ENCODE measurements around the gene CTAG1B.
"Not testable (repeated sequence)": the region's sequence is repeated elsewhere in the genome, so short reads cannot be mapped to it uniquely, and the experiment has no call there.

Gene CTAG1B

DNA sequence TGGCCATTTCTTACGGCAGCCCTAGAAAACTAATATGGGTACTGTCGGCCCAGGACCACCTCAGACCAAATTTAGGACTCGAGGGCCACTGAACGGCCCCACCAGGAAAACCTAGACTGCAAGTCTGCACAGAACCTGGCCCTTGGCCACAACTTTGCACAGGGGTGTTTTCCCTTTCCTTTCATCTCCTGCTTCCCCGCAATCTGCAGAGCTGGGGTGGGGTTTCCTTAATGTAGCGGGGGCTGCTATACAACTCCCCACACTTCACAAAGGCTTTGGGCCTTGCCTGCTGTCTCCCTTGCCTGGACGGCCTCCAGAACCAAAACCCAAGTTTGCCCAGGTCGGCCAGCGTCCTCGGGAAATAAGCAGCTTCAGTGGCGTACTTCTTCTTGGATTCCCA is 11.9 kb upstream of the CTAG1B start:
- H3K4me1 ChIP-seq (ENCODE audit: control insufficient read depth, insufficient read depth, low read length); H3K36me3 ChIP-seq (ENCODE audit: control insufficient read depth, insufficient read depth, low read length); DNase-seq (ENCODE audit: low read depth, low spot score); H3K9me3 ChIP-seq (ENCODE audit: control insufficient read depth, insufficient read depth, low read length); H3K4me3 ChIP-seq (ENCODE audit: low read length); H3K27ac ChIP-seq (ENCODE audit: low read length); H3K27me3 ChIP-seq (ENCODE audit: control insufficient read depth, insufficient read depth, low read length): not testable (repeated sequence)
- WGBS (ENCODE audit: insufficient coverage, insufficient read length): no CpG with 5 or more reads among the region's 11 CpGs

DNA sequence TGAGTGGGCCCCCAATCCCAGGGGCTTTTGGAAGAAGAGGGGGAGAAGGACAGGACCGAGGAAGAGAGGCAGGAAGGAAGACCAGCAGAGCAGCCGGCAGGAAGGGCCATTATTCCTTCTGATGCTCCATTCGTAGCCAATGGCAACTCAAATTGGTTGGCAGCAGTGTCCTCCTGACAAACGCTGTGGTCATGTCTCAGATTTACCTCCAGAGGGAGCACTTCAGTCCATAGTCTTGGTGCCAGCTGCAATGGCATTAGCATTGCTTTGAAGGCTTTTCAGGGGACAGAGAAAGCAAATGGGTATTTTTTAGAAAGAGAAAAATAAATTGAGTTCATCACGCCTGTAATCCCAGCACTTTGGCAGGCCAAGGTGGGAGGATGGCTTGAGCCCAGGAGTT is 9.9 kb upstream of the CTAG1B start:
- DNase-seq (ENCODE audit: low read depth, low spot score); H3K36me3 ChIP-seq (ENCODE audit: control insufficient read depth, insufficient read depth, low read length); H3K4me3 ChIP-seq (ENCODE audit: low read length); H3K27me3 ChIP-seq (ENCODE audit: control insufficient read depth, insufficient read depth, low read length); H3K27ac ChIP-seq (ENCODE audit: low read length); H3K9me3 ChIP-seq (ENCODE audit: control insufficient read depth, insufficient read depth, low read length); H3K4me1 ChIP-seq (ENCODE audit: control insufficient read depth, insufficient read depth, low read length): not testable (repeated sequence)
- WGBS (ENCODE audit: insufficient coverage, insufficient read length): no CpG with 5 or more reads among the region's 5 CpGs

DNA sequence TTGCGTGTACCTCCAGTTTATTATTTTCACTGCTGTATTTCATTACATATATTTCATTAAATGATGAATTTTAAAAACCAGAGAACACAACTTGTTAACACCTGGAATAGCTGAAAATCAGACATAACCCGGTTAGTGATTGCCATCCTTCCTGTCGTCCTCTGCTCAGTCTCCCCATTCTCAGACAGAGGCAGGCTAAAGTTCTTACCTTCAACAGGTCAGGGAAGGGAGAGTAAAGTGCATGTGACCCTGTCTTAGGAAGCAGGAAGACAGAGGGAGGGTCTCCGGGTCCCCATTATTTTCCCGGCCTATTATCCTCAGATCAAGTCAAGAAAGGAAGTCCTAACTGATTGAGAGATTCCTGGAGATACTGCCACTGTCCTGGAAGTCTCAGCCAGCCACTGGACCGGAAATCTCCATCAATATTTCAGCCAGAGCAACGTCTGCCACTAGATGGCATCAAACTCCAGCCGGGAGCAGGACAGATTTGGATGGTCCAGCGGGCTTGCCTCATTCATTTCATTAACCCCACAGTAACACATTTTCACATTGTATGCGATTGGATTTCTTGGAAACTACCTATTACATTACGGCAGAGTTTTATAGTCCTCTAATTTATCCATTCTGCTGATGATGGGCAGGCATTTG is 1.8 kb upstream of the CTAG1B start:
- no CpG with 5 or more reads among the region's 11 CpGs for WGBS (ENCODE audit: insufficient coverage, insufficient read length)
- H3K27me3 ChIP-seq (ENCODE audit: control insufficient read depth, insufficient read depth, low read length); H3K9me3 ChIP-seq (ENCODE audit: control insufficient read depth, insufficient read depth, low read length); H3K4me3 ChIP-seq (ENCODE audit: low read length); H3K36me3 ChIP-seq (ENCODE audit: control insufficient read depth, insufficient read depth, low read length); DNase-seq (ENCODE audit: low read depth, low spot score); H3K4me1 ChIP-seq (ENCODE audit: control insufficient read depth, insufficient read depth, low read length); H3K27ac ChIP-seq (ENCODE audit: low read length): not testable (repeated sequence)

DNA sequence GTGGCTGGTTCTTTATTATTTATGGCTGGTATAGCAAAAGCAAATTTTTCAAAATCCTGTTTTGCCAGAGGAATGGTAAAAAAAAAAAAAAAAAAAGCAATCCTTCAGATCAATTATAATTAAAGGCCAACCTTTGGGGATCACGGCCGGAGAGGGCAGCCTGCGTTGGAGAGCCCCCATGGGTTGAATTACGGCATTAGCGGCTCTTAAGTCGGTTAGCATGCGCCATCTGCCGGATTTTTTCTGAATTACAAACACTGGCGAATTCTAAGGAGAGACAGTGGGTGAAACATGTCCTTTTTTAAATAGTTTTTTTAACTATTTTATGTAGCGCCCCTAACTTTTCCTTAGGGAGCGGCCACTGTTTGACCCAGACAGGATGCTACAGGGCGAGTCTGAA is 5.5 kb downstream of the CTAG1B start:
- H3K4me3 ChIP-seq (ENCODE audit: low read length); H3K27ac ChIP-seq (ENCODE audit: low read length); DNase-seq (ENCODE audit: low read depth, low spot score); H3K9me3 ChIP-seq (ENCODE audit: control insufficient read depth, insufficient read depth, low read length); H3K27me3 ChIP-seq (ENCODE audit: control insufficient read depth, insufficient read depth, low read length); H3K36me3 ChIP-seq (ENCODE audit: control insufficient read depth, insufficient read depth, low read length); H3K4me1 ChIP-seq (ENCODE audit: control insufficient read depth, insufficient read depth, low read length): not testable (repeated sequence)
- WGBS (ENCODE audit: insufficient coverage, insufficient read length): no CpG with 5 or more reads among the region's 12 CpGs

DNA sequence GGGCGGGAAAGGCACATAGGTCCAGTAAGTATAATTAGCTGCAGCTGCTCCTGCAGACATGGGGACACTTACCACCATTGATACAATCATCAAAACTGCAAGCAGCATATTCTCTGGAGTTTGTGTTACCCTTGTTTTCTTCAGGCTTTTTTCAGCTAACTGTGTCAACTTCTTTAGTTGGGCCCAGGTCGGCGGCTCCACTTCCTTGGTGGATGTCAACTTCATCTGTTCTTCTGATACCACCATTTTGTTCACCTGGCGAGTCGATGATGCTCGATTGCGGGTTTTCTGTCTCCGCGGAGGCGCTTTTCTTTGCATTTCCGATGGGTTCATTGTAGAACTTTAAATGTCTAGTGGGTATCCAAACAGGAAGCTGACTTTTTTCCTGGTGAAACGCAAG is 7.9 kb downstream of the CTAG1B start:
- H3K4me3 ChIP-seq (ENCODE audit: low read length); H3K4me1 ChIP-seq (ENCODE audit: control insufficient read depth, insufficient read depth, low read length); H3K27ac ChIP-seq (ENCODE audit: low read length); H3K27me3 ChIP-seq (ENCODE audit: control insufficient read depth, insufficient read depth, low read length); H3K9me3 ChIP-seq (ENCODE audit: control insufficient read depth, insufficient read depth, low read length); DNase-seq (ENCODE audit: low read depth, low spot score); H3K36me3 ChIP-seq (ENCODE audit: control insufficient read depth, insufficient read depth, low read length): not testable (repeated sequence)
- no CpG with 5 or more reads among the region's 12 CpGs for whole genome bisulfite sequencing (ENCODE audit: insufficient coverage, insufficient read length)

DNA sequence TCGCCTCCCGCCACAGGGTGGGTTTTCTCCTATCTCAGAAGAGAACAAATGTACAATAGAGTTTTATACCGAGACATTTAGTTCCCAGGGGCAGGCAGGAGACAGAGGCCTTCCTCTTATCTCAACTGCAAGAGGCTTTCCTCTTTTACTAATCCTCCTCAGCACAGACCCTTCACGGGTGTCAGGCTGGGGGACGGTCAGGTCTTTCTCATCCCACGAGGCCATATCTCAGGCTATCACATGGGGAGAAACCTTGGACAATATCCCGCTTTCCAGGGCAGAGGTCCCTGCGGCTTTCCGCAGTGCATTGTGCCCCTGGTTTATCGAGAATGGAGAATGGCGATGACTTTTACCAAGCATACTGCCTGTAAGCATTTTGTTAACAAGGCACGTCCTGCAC is 10.3 kb downstream of the CTAG1B start:
- DNase-seq (ENCODE audit: low read depth, low spot score); H3K27ac ChIP-seq (ENCODE audit: low read length); H3K4me3 ChIP-seq (ENCODE audit: low read length); H3K4me1 ChIP-seq (ENCODE audit: control insufficient read depth, insufficient read depth, low read length); H3K36me3 ChIP-seq (ENCODE audit: control insufficient read depth, insufficient read depth, low read length); H3K27me3 ChIP-seq (ENCODE audit: control insufficient read depth, insufficient read depth, low read length); H3K9me3 ChIP-seq (ENCODE audit: control insufficient read depth, insufficient read depth, low read length): not testable (repeated sequence)
- WGBS (ENCODE audit: insufficient coverage, insufficient read length): no CpG with 5 or more reads among the region's 12 CpGs

DNA sequence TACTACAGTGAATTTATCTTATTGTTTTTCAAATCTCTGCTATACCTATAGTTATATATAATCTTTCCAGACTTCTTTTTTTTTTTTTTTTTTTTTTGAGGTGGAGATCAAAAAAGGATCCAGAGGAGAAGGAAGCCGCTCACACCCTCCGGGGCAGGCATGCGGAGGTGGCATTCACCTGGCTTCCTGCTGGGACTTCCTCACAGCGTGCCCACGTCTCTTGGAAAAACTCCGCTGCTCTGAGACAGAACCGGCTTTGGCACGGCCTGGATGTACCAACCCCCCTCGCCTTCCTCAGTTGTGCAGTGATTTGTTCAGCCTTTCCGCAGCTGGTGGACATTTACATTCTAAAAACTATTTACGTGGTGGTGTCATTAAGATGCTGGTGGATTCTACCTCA is 11.1 kb downstream of the CTAG1B start:
- H3K36me3 ChIP-seq (ENCODE audit: control insufficient read depth, insufficient read depth, low read length); H3K27ac ChIP-seq (ENCODE audit: low read length); H3K9me3 ChIP-seq (ENCODE audit: control insufficient read depth, insufficient read depth, low read length); H3K4me3 ChIP-seq (ENCODE audit: low read length); DNase-seq (ENCODE audit: low read depth, low spot score); H3K27me3 ChIP-seq (ENCODE audit: control insufficient read depth, insufficient read depth, low read length); H3K4me1 ChIP-seq (ENCODE audit: control insufficient read depth, insufficient read depth, low read length): not testable (repeated sequence)
- no CpG with 5 or more reads among the region's 11 CpGs for WGBS (ENCODE audit: insufficient coverage, insufficient read length)

DNA sequence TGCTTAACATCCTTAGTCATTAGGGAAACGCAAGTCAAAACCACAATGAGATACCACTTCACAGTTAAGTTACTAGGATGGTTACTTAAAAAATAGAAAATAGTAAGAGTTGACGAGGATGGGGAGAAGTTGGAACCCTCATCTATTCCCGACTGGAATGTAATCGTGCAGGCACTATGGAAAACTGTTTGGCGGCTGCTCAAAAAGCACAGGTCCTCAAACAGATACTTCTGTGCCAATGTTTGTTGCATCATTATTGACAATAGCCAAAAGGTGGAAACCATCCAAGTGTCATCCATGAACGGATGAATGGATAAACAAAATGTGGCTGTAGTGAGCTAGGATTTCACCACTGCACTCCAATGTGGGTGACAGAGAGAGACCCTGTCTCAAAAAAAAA is 11.7 kb downstream of the CTAG1B start:
- no peaks in the 10 kb centered on the region for H3K9me3 ChIP-seq (ENCODE audit: control insufficient read depth, insufficient read depth, low read length)

DNA sequence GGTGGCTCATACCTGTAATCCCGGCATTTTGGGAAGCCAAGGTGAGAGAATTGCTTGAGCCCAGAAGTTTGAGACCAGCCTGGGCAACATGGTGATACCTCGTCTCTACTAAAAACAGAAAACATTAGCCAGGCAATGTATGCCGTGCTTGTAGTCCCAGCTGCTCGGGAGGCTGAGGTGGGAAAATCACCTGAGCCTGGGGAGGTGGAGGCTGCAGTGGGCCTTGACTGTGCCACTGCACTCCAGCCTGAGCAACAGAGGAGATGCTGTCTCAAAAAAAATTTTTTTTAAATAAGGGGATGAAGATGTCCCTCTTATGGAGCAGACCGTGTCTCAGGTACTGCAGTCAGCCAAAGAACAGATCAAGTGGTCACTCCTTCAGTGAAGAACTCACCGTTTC is 13.5 kb downstream of the CTAG1B start:
- Histone ChIP-seq H3K27ac (ENCODE audit: low read length) (no peak overlapping the region), H3K9me3 (ENCODE audit: control insufficient read depth, insufficient read depth, low read length) (no peaks in the 10 kb centered on the region), H3K27me3 (ENCODE audit: control insufficient read depth, insufficient read depth, low read length) (no peaks in the 10 kb centered on the region), H3K36me3 (ENCODE audit: control insufficient read depth, insufficient read depth, low read length) (no peaks in the 10 kb centered on the region), H3K4me1 (ENCODE audit: control insufficient read depth, insufficient read depth, low read length) (0 out of 2 replicates have a peak, but pooled peaks cover 2% of the 10 kb centered on the region), H3K4me3 (ENCODE audit: low read length) (no peak overlapping the region)
- DNase-seq (ENCODE audit: low read depth, low spot score): no peak
- WGBS (ENCODE audit: insufficient coverage, insufficient read length): no CpG with 5 or more reads among the region's 6 CpGs

More for the DNA sequence above, 11.7 kb downstream of the CTAG1B start:
- DNase-seq (ENCODE audit: low read depth, low spot score): no peak
- no peaks in the 10 kb centered on the region for H3K4me1 ChIP-seq (ENCODE audit: control insufficient read depth, insufficient read depth, low read length)
- no peak overlapping the region for H3K27ac ChIP-seq (ENCODE audit: low read length)
- no peak overlapping the region for H3K4me3 ChIP-seq (ENCODE audit: low read length)
- H3K27me3 ChIP-seq (ENCODE audit: control insufficient read depth, insufficient read depth, low read length): no peaks in the 10 kb centered on the region
- WGBS (ENCODE audit: insufficient coverage, insufficient read length): no CpG with 5 or more reads among the region's 6 CpGs
- H3K36me3 ChIP-seq (ENCODE audit: control insufficient read depth, insufficient read depth, low read length): no peaks in the 10 kb centered on the region

DNA sequence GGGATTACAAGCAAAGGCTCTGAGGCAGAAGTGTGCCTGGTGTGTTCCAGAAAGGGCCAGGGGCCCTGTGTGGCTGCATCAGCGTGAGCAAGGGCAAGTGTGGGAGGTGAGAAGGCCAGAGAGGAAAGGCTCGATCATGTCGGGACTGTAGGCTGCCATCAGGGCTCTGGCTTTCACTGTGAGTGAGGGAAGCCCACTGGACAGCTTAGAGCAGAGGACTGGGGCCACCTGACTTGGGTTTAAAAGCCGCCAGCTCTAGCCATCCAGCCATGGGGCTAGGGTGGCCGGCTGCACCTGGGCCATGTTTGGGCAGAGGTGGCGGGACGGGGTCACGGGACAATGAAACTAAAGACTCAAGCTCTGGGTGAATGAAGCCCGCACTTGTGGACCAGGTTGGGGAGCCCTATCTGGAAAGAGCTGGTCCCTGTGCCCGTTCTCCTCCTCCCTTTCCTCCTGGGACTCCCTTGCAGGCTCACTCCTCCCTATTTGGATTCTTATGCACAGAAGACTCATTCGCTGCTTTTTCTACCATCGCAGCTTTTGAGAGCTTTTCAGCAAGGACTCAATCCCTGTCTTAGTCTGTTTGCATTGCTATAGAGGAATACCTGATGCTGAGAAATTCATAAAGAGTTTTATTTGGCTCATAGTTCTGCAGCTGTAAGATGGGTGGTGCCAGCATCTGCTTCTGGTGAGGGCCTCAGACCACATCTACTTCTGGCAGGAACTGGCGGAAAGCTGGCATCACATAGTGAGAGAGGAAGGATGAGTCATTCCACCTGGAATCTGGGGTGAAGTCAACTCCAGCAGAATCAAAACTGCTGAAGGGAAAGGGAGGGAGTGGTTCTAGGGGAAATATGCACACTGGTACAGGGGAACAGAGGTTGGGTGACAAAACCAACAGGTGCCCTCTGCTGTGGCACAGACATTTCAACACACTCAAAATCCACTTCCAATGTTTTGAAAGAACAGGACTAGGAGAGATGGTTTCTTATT is 15.3 kb downstream of the CTAG1B start:
- Histone ChIP-seq H3K9me3 (ENCODE audit: control insufficient read depth, insufficient read depth, low read length) (no peaks in the 10 kb centered on the region), H3K27ac (ENCODE audit: low read length) (no peak overlapping the region), H3K36me3 (ENCODE audit: control insufficient read depth, insufficient read depth, low read length) (no peaks in the 10 kb centered on the region), H3K4me1 (ENCODE audit: control insufficient read depth, insufficient read depth, low read length) (0 out of 2 replicates have a peak, but pooled peaks cover 2% of the 10 kb centered on the region), H3K4me3 (ENCODE audit: low read length) (no peak overlapping the region), H3K27me3 (ENCODE audit: control insufficient read depth, insufficient read depth, low read length) (no peaks in the 10 kb centered on the region)
- WGBS (ENCODE audit: insufficient coverage, insufficient read length): no CpG with 5 or more reads among the region's 13 CpGs
- DNase-seq (ENCODE audit: low read depth, low spot score): no peak
